Activated gamma-delta T cell treated with anti-CD3 and anti-CD28 coated beads, Interleukin-2, amount 50 U/mL, for 16 hours (primary cell): ENCODE measurements around the gene BABAM2.
"Not testable (repeated sequence)": the region's sequence is repeated elsewhere in the genome, so short reads cannot be mapped to it uniquely, and the experiment has no call there.

Source experiments
- DNase-seq: peaks from one replicate; pipeline ENCODE4 v3.0.0-alpha.2; 2020; ENCODE audit warnings: low read depth

Gene BABAM2

GRCh38 chr2:27978761-27979160 is 88.2 kb downstream of the BABAM2 start:
- not testable (repeated sequence) for DNase-seq

- no peak for DNase-seq
Measured at GRCh38 chr2:27980242-27980641, 89.7 kb downstream of the BABAM2 start.

- no peak for DNase-seq
Measured at GRCh38 chr2:27984153-27984552, 93.6 kb downstream of the BABAM2 start.

GRCh38 chr2:27988306-27988705 is 97.8 kb downstream of the BABAM2 start:
- no peak for DNase-seq

- DNase-seq: no peak
Measured at GRCh38 chr2:27988718-27989117, 98.2 kb downstream of the BABAM2 start.

GRCh38 chr2:27989149-27989548 is 98.6 kb downstream of the BABAM2 start:
- no peak for DNase-seq

- no peak for DNase-seq
Measured at GRCh38 chr2:27990030-27990590, 99.6 kb downstream of the BABAM2 start.

- DNase-seq: no peak
Measured at GRCh38 chr2:27991146-27991545, 100.6 kb downstream of the BABAM2 start.

GRCh38 chr2:27992787-27993401 is 102.4 kb downstream of the BABAM2 start:
- no peak for DNase-seq

GRCh38 chr2:27993402-27993787 is 102.9 kb downstream of the BABAM2 start:
- no peak for DNase-seq

- no peak for DNase-seq
Measured at GRCh38 chr2:27993950-27994728, 103.6 kb downstream of the BABAM2 start.

GRCh38 chr2:27996156-27996922 is 105.8 kb downstream of the BABAM2 start:
- DNase-seq: no peak

- DNase-seq: no peak
Measured at GRCh38 chr2:28000287-28000686, 109.8 kb downstream of the BABAM2 start.

GRCh38 chr2:28002181-28002580 is 111.7 kb downstream of the BABAM2 start:
- no peak for DNase-seq

- no peak for DNase-seq
Measured at GRCh38 chr2:28004086-28004485, 113.6 kb downstream of the BABAM2 start.

- DNase-seq: no peak
Measured at GRCh38 chr2:28009732-28010131, 119.2 kb downstream of the BABAM2 start.

- no peak for DNase-seq
Measured at GRCh38 chr2:28011322-28011737, 120.8 kb downstream of the BABAM2 start.

GRCh38 chr2:28018474-28018873 is 127.9 kb downstream of the BABAM2 start:
- DNase-seq: not testable (repeated sequence)

GRCh38 chr2:28019521-28019920 is 129.0 kb downstream of the BABAM2 start:
- DNase-seq: not testable (repeated sequence)

- DNase-seq: no peak
Measured at GRCh38 chr2:28021898-28022297, 131.4 kb downstream of the BABAM2 start.

- no peak for DNase-seq
Measured at GRCh38 chr2:28025123-28025522, 134.6 kb downstream of the BABAM2 start.

- DNase-seq: not testable (repeated sequence)
Measured at GRCh38 chr2:28026230-28026629, 135.7 kb downstream of the BABAM2 start.

GRCh38 chr2:28028025-28028424 is 137.5 kb downstream of the BABAM2 start:
- DNase-seq: no peak
